ENCODE results near the gene CAPN9. TPM values are rescaled to one million over a fixed set of nuclear protein-coding genes. Genes with fewer than 3 reads are reported as not detected.

Gene CAPN9
- total RNA-seq, 1 experiment from 2014 or later = 0.39 TPM

DNA sequence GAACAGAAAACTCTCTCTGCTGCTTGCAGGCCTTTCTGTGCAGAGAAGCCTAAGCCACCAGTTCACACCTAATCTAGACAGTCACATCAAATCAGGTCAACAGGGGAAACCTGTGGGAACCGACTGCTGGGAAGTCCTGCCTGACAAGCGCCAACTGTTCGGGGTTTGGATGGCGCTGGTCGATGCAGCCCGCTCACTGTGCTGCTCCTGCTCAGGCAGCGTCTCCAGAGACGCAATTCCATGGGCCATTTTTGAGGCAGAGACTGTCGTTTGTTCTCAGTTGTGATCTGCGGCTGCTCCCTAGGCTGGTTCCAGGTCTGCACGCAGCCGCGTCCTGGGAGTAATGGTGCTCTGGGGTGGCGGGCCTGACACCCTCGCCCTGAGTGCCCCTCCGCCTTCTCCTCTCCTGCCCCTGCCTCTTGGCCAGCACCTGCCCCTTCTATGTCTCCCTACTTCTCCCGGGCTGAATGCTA is 34.7 kb upstream of the CAPN9 start:
- BruUV-seq (replicated peaks) = no TSS peak
- peaks cover 39% of the 10 kb centered on the region for H3K4me1 Mint-ChIP-seq (ENCODE audit: low read depth, unreplicated experiment)
- H3K9me3 ChIP-seq = 0 out of 2 replicates have a peak, but pooled peaks cover 6% of the 10 kb centered on the region
- CTCF ChIA-PET = interaction anchor here (2.2 kb wide), 1 partner anchor 48 kb away, joined by 6 read pairs; no protein-coding TSS in a partner anchor
- H3K4me3 ChIP-seq (ENCODE audit: low read depth, low read length) = peak overlapping the region; percentile 32
- POLR2A ChIA-PET = no interaction called here
- peak overlapping the region; percentile 34 for H3K27ac Mint-ChIP-seq (ENCODE audit: unreplicated experiment)
- H3K36me3 ChIP-seq (ENCODE audit: control insufficient read depth, insufficient read depth, low read length) = peaks cover 5% of the 10 kb centered on the region
- peaks cover 10% of the 10 kb centered on the region for H3K9me3 Mint-ChIP-seq (ENCODE audit: unreplicated experiment)
- no peaks in the 10 kb centered on the region for H3K27me3 Mint-ChIP-seq (ENCODE audit: insufficient read depth, unreplicated experiment)
- peaks cover 11% of the 10 kb centered on the region for H3K36me3 Mint-ChIP-seq (ENCODE audit: insufficient read depth, unreplicated experiment)
- H3K27me3 ChIP-seq (replicated peaks; ENCODE audit: control insufficient read depth, insufficient read depth, low read length) = no peaks in the 10 kb centered on the region
- intact Hi-C loops (cut with micrococcal nuclease; ENCODE audit: unreplicated experiment) = no loop called here
- DNase-seq = no peak
- no peak overlapping the region for H3K4me3 Mint-ChIP-seq (ENCODE audit: unreplicated experiment)
- H3K4me1 ChIP-seq = peaks cover 53% of the 10 kb centered on the region
- no peak for TF ChIP-seq CTCF (IDR thresholded peaks at IDR 0.05; ENCODE audit: insufficient read depth in 1 of 2, low read depth in 1 of 2, low read length in 1 of 2, severe bottlenecking in 1 of 2, unreplicated experiment in 1 of 2)

DNA sequence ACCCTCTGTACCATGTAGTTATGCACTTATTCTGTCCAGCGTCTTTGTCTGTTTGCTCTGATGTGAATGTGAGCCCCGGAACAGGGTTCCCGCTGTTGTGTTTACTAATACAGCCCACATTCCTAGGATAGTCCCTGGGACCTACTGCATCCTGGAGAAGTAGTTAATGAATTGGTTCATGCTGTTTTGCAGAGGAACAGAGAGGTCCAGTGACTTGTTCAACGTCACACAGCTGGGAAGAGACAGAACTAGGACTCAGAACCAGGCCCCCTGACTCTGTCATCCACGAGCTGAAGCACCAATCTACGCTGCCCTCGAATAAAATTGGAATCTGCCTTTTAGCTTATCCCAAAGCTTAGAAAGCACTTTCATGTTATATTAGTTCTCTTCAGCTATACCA is 34.0 kb upstream of the CAPN9 start:
- intact Hi-C loops (cut with micrococcal nuclease; ENCODE audit: unreplicated experiment) = no loop called here
- CTCF ChIA-PET = interaction anchor here (2.2 kb wide), 1 partner anchor 47 kb away, joined by 6 read pairs; no protein-coding TSS in a partner anchor
- no peak for DNase-seq

DNA sequence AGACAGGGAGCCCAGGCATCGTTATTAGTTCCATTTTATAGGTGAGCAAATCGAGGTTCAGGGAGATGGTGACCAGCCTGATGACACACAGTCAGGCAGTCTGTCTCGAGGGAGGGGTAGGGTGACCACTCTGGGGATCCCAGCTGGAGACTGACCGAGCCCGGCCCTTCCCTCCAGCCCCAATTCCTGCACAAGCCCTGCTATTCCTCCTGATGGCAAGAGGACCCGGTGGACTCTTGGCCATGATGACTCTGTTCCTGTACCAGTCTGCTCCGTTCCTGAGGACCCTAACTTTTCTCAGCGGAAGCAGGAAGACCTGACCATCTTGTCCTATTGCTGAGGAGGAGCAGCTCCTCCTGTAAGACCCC is 33.7 kb upstream of the CAPN9 start:
- Mint-ChIP-seq H3K9me3 (ENCODE audit: unreplicated experiment) (peaks cover 17% of the 10 kb centered on the region), H3K27me3 (ENCODE audit: insufficient read depth, unreplicated experiment) (no peaks in the 10 kb centered on the region), H3K4me1 (ENCODE audit: low read depth, unreplicated experiment) (peaks cover 28% of the 10 kb centered on the region), H3K27ac (ENCODE audit: unreplicated experiment) (peak overlapping the region; percentile 73), H3K36me3 (ENCODE audit: insufficient read depth, unreplicated experiment) (peaks cover 7% of the 10 kb centered on the region), H3K4me3 (ENCODE audit: unreplicated experiment) (peak overlapping the region; percentile 66)
- H3K4me1 ChIP-seq = peaks cover 44% of the 10 kb centered on the region
- no TSS peak for BruUV-seq (replicated peaks)
- H3K36me3 ChIP-seq (ENCODE audit: control insufficient read depth, insufficient read depth, low read length) = peaks cover 3% of the 10 kb centered on the region
- DNase-seq = no peak
- H3K27me3 ChIP-seq (replicated peaks; ENCODE audit: control insufficient read depth, insufficient read depth, low read length) = no peaks in the 10 kb centered on the region
- no peak for TF ChIP-seq CTCF (IDR thresholded peaks at IDR 0.05; ENCODE audit: insufficient read depth in 1 of 2, low read depth in 1 of 2, low read length in 1 of 2, severe bottlenecking in 1 of 2, unreplicated experiment in 1 of 2)
- POLR2A ChIA-PET = no interaction called here
- CTCF ChIA-PET = interaction anchor here (0.6 to 2.2 kb wide), 4 partner anchors 11 to 799 kb away, joined by 3 to 6 read pairs (median 3); no protein-coding TSS in a partner anchor
- intact Hi-C loops (cut with micrococcal nuclease; ENCODE audit: unreplicated experiment) = no loop called here
- 0 out of 2 replicates have a peak, but pooled peaks cover 6% of the 10 kb centered on the region for H3K9me3 ChIP-seq
- peak overlapping the region; percentile 32 for H3K4me3 ChIP-seq (ENCODE audit: low read depth, low read length)

More for the DNA sequence above, 34.0 kb upstream of the CAPN9 start:
- H3K9me3 Mint-ChIP-seq (ENCODE audit: unreplicated experiment) = peaks cover 13% of the 10 kb centered on the region
- POLR2A ChIA-PET = no interaction called here
- peaks cover 32% of the 10 kb centered on the region for H3K4me1 Mint-ChIP-seq (ENCODE audit: low read depth, unreplicated experiment)
- H3K9me3 ChIP-seq = 0 out of 2 replicates have a peak, but pooled peaks cover 6% of the 10 kb centered on the region
- H3K27me3 Mint-ChIP-seq (ENCODE audit: insufficient read depth, unreplicated experiment) = no peaks in the 10 kb centered on the region
- no peaks in the 10 kb centered on the region for H3K27me3 ChIP-seq (replicated peaks; ENCODE audit: control insufficient read depth, insufficient read depth, low read length)
- H3K36me3 ChIP-seq (ENCODE audit: control insufficient read depth, insufficient read depth, low read length) = peaks cover 3% of the 10 kb centered on the region
- no peak overlapping the region for H3K27ac Mint-ChIP-seq (ENCODE audit: unreplicated experiment)
- TF ChIP-seq CTCF (IDR thresholded peaks at IDR 0.05; ENCODE audit: insufficient read depth in 1 of 2, low read depth in 1 of 2, low read length in 1 of 2, severe bottlenecking in 1 of 2, unreplicated experiment in 1 of 2) = no peak
- peaks cover 11% of the 10 kb centered on the region for H3K36me3 Mint-ChIP-seq (ENCODE audit: insufficient read depth, unreplicated experiment)
- H3K4me3 ChIP-seq (ENCODE audit: low read depth, low read length) = peak overlapping the region; percentile 32
- no peak overlapping the region for H3K4me3 Mint-ChIP-seq (ENCODE audit: unreplicated experiment)
- BruUV-seq (replicated peaks) = no TSS peak
- peaks cover 47% of the 10 kb centered on the region for H3K4me1 ChIP-seq
